ENCODE results near the gene KIF23. TPM values are rescaled to one million over a fixed set of nuclear protein-coding genes. Genes with fewer than 3 reads are reported as not detected.
A peak's percentile ranks its signal among the peaks of the same experiment; 100 is the strongest.

The KIF23 gene
- total RNA-seq = 2.7 TPM
- long read RNA-seq, partial matches to known transcripts = 0 of 1 reads
- long read RNA-seq, other reads (novel, unspliced or antisense) = 0 of 1 reads

- no peak for TF ChIP-seq CTCF (IDR thresholded peaks at IDR 0.05)
- H3K27ac ChIP-seq = peak within 1 kb of the TSS; percentile 9
- H3K9me3 ChIP-seq = no peaks in the 10 kb centered on the region
- no peaks in the 10 kb centered on the region for H3K27me3 ChIP-seq
- peak within 1 kb of the TSS; percentile 80 for H3K4me3 ChIP-seq
- intact Hi-C loops (cut with DNase I) = no loop called here
- H3K36me3 ChIP-seq = no peaks in the 10 kb centered on the region
- H3K4me1 ChIP-seq = no peaks in the 10 kb centered on the region
- DNase-seq (peak; percentile 95), ATAC-seq (peak; percentile 98)
Measured at GRCh38 chr15:69413822-69414700, at the start of gene KIF23. Gene KIF23, plus strand, starts transcription at chr15:69414349. Its CDS starts 117 bp downstream, at chr15:69414466.

GRCh38 chr15:69367236-69367635, 46.9 kb upstream of the KIF23 start:
- H3K27ac ChIP-seq = no peak overlapping the region
- no peak for DNase-seq
- H3K36me3 ChIP-seq = no peaks in the 10 kb centered on the region
- no peaks in the 10 kb centered on the region for H3K9me3 ChIP-seq
- intact Hi-C loops (cut with DNase I) = no loop called here
- no peaks in the 10 kb centered on the region for H3K4me1 ChIP-seq
- ATAC-seq = no peak
- no peaks in the 10 kb centered on the region for H3K27me3 ChIP-seq
- H3K4me3 ChIP-seq = no peak overlapping the region
- no peak for TF ChIP-seq CTCF (IDR thresholded peaks at IDR 0.05)

- Histone ChIP-seq H3K27me3 (no peaks in the 10 kb centered on the region), H3K4me3 (no peak overlapping the region), H3K4me1 (no peaks in the 10 kb centered on the region), H3K27ac (no peak overlapping the region), H3K36me3 (no peaks in the 10 kb centered on the region), H3K9me3 (no peaks in the 10 kb centered on the region)
- ATAC-seq (no peak), DNase-seq (no peak)
- TF ChIP-seq CTCF (IDR thresholded peaks at IDR 0.05) = no peak
- intact Hi-C loops (cut with DNase I) = no loop called here
Measured at GRCh38 chr15:69369631-69370030, 44.5 kb upstream of the KIF23 start.

- intact Hi-C loops (cut with DNase I) = no loop called here
- no peak overlapping the region for H3K27ac ChIP-seq
- no peaks in the 10 kb centered on the region for H3K36me3 ChIP-seq
- no peaks in the 10 kb centered on the region for H3K4me1 ChIP-seq
- TF ChIP-seq CTCF (IDR thresholded peaks at IDR 0.05) = no peak
- no peak overlapping the region for H3K4me3 ChIP-seq
- no peak for ATAC-seq
- no peaks in the 10 kb centered on the region for H3K9me3 ChIP-seq
- no peaks in the 10 kb centered on the region for H3K27me3 ChIP-seq
- DNase-seq = peak; percentile 2
Measured at GRCh38 chr15:69373406-69373805, 40.7 kb upstream of the KIF23 start.

- Histone ChIP-seq H3K27me3 (no peaks in the 10 kb centered on the region), H3K4me1 (no peaks in the 10 kb centered on the region), H3K9me3 (no peaks in the 10 kb centered on the region), H3K4me3 (no peak overlapping the region), H3K27ac (no peak overlapping the region), H3K36me3 (no peaks in the 10 kb centered on the region)
- no peak for TF ChIP-seq CTCF (IDR thresholded peaks at IDR 0.05)
- DNase-seq (no peak), ATAC-seq (no peak)
- intact Hi-C loops (cut with DNase I) = no loop called here
Measured at GRCh38 chr15:69375151-69375790, 38.9 kb upstream of the KIF23 start.
